Lung (tissue), 12 donors: Measurements from ENCODE around the gene SLC44A1. TPM values are rescaled to one million over a fixed set of nuclear protein-coding genes. Genes with fewer than 3 reads are reported as not detected.
A peak's percentile ranks its signal among the peaks of the same experiment; 100 is the strongest.

Experiments used
- ATAC-seq: fragments of 200-7000 bp; cut with Tn5 transposase; one replicate; pipeline ENCODE4 v1.9.1; 2020; ENCODE audit warnings: moderate number of reproducible peaks; ENCODE audit not compliant: insufficient read depth, low FRiP score
- DNase-seq, 3 donors: peaks; one replicate each; pipeline ENCODE4 v3.0.0-alpha.2; 2013 to 2017
- H3K27ac ChIP-seq, 2 donors: one replicate each; pipeline ENCODE4 v1.5.1; 2013; ENCODE audit warnings: mild to moderate bottlenecking in 2 of 2, moderate library complexity in 2 of 2, control low read depth in 1 of 2, inconsistent platforms in 1 of 2, low read depth in 1 of 2, low read length in 1 of 2
- H3K27me3 ChIP-seq, 3 donors: one replicate each; pipeline ENCODE4 v1.5.1; 2013; ENCODE audit warnings: low read length in 2 of 3; ENCODE audit not compliant: control insufficient read depth in 3 of 3, insufficient read depth in 3 of 3
- H3K36me3 ChIP-seq, 4 donors: one replicate each; pipeline ENCODE4 v1.5.1; 2013; ENCODE audit warnings: low read length in 4 of 4, mild to moderate bottlenecking in 1 of 4, moderate library complexity in 1 of 4; ENCODE audit not compliant: control insufficient read depth in 4 of 4, insufficient read depth in 4 of 4
- H3K4me1 ChIP-seq, 5 donors: one replicate each; pipeline ENCODE4 v1.5.1; 2013; ENCODE audit warnings: low read length in 5 of 5, mild to moderate bottlenecking in 2 of 5, moderate library complexity in 1 of 5; ENCODE audit not compliant: control insufficient read depth in 5 of 5, insufficient read depth in 5 of 5
- H3K4me3 ChIP-seq: one replicate; pipeline ENCODE4 v1.5.1; 2013; ENCODE audit warnings: mild to moderate bottlenecking, control low read depth, moderate library complexity
- H3K9ac ChIP-seq, 2 donors: one replicate each; pipeline ENCODE4 v1.5.1; 2013; ENCODE audit warnings: low read length in 2 of 2, control low read depth in 1 of 2; ENCODE audit not compliant: insufficient read depth in 1 of 2
- H3K9me3 ChIP-seq, 4 donors: one replicate each; pipeline ENCODE4 v1.5.1; 2013; ENCODE audit warnings: low read length in 3 of 4, mild to moderate bottlenecking in 1 of 4, moderate library complexity in 1 of 4; ENCODE audit not compliant: control insufficient read depth in 4 of 4, insufficient read depth in 3 of 4
- WGBS, 2 donors: extraction: QIAGEN DNeasy Blood & Tissue Kit; methylation state at CpG; one replicate each; pipeline ENCODE4 v1.1.7; 2013; 5-methylcytosine and 5-hydroxymethylcytosine counted together
- polyA plus RNA-seq, 2 donors: library from polyadenylated mRNA; stranded (reverse); fragments of 200-250 nt; gene quantifications; one replicate each; pipeline ENCODE4 v1.2.1, GENCODE V29; 2013
- total RNA-seq, 2 donors: library from RNA; depleted of rRNA in 1 of 2; stranded (reverse); fragments of >200 nt in 1 of 2; gene quantifications; one replicate each; pipeline ENCODE4 v1.2.1, GENCODE V29; 2014 to 2021
- TF ChIP-seq, protein P1 (sequence below): IDR thresholded peaks from 2 replicates; pipeline ENCODE4 v1.5.1; 2012; ENCODE audit warnings: mild to moderate bottlenecking; ENCODE audit errors: control extremely low read depth, extremely low read depth
- donor health status: control.
- donor health status: control.
- donor health status: Bipolar disorder and iron deficiency.
- donor health status: healthy.
- donor health status: DM: yes; HTN: yes; CAD: no.

SLC44A1 gene
- total and polyA plus RNA-seq, 4 donors = 13.0 to 61.7 (median 33.8) TPM

DNA sequence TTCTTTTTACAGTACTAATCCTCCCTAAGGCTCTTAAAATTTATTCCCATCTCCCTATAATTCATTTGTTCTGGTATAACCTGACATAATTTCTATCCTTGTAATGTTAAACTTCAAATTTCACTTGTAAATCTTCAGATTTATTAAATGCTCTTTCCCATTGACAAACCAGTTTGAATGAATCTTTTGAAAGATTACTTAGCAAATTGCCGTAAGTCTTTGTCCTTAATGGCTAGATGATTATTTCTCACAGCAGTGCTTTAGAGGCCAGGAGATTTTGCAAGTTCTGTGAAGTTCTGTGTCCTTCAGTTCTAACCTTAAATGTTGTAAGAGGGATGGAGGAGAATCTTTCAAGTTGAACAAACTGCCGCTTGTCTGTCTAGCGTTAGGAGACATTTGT lies 4.2 kb downstream of the SLC44A1 start:
- no peak overlapping the region for H3K27ac ChIP-seq
- TF ChIP-seq, protein P1, sequence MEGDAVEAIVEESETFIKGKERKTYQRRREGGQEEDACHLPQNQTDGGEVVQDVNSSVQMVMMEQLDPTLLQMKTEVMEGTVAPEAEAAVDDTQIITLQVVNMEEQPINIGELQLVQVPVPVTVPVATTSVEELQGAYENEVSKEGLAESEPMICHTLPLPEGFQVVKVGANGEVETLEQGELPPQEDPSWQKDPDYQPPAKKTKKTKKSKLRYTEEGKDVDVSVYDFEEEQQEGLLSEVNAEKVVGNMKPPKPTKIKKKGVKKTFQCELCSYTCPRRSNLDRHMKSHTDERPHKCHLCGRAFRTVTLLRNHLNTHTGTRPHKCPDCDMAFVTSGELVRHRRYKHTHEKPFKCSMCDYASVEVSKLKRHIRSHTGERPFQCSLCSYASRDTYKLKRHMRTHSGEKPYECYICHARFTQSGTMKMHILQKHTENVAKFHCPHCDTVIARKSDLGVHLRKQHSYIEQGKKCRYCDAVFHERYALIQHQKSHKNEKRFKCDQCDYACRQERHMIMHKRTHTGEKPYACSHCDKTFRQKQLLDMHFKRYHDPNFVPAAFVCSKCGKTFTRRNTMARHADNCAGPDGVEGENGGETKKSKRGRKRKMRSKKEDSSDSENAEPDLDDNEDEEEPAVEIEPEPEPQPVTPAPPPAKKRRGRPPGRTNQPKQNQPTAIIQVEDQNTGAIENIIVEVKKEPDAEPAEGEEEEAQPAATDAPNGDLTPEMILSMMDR = no peak
- 47 to 77% methylated on average over 3 of the region's 3 CpGs for WGBS, 2 donors
- DNase-seq (peak in 1 of 3 donors; percentile 29), ATAC-seq (no peak)
- H3K4me3 ChIP-seq = no peak overlapping the region
- no peaks in the 10 kb centered on the region for H3K36me3 ChIP-seq
- no peaks in the 10 kb centered on the region for H3K9me3 ChIP-seq
- H3K4me1 ChIP-seq = peaks cover 0 to 38% (median 5%) of the 10 kb centered on the region in 5 donors
- H3K27me3 ChIP-seq = no peaks in the 10 kb centered on the region
- no peak overlapping the region for H3K9ac ChIP-seq

DNA sequence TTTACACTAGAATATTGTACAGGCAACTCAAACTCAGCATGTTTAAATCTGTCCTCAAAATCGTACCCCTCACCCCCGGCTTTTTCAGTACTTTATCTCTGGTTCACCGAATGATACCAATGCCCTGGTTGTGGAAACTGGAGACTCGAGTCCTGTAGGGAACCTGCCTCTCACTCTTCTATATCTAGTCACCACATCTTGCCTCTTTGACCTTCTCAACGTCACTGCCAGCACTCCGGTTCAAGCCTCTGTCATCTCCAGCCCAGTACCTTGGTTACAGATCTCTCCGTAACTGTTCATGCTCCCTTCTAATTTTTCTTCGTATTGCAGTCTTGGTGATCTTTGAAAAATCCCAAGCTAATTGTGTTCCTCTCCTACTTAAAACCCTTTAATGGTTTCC lies 6.7 kb downstream of the SLC44A1 start:
- no peaks in the 10 kb centered on the region for H3K9me3 ChIP-seq
- DNase-seq = no peak
- WGBS, 2 donors = 94 to 96% methylated on average over 8 of the region's 8 CpGs
- no peak overlapping the region for H3K27ac ChIP-seq
- H3K4me1 ChIP-seq = peaks cover 0 to 37% (median 5%) of the 10 kb centered on the region in 5 donors
- peaks cover 0 to 2% (median 0%) of the 10 kb centered on the region in 4 donors for H3K36me3 ChIP-seq
- no peaks in the 10 kb centered on the region for H3K27me3 ChIP-seq
- no peak for ATAC-seq
- TF ChIP-seq, protein P1 = no peak
- H3K4me3 ChIP-seq = no peak overlapping the region
- H3K9ac ChIP-seq = no peak overlapping the region

DNA sequence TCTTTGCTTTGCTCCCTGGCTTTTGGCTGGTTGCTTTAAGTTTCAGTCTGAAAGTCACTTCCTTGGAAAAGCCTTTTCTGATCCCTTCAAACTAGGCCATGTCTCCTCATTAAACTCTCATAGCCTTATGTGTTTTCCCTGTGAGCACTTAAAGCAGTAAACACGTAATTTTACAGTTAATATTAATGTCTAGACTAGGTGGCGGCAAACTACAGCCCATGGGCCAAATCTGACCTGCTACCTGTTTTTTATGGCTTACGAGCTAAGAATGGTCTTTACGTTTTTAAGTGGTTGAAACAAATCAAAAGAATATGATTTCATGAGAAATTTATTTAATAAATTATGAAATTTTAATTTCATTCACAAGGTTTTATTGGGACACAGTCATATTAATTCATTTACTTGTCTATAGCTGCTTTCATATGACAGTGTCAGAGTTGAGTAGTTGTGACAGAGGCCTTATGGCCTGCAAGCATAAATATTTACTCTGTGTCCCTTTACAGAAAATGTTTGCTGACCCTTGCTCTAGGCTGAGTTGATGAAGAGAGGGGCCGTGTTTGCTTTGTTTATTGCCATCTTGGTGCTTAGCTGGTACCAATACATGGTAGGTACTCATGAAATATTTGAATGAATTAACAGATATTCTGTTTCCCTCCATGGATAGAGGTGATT lies 7.4 kb downstream of the SLC44A1 start:
- DNase-seq (peak in 2 of 3 donors; percentile 45 to 58), ATAC-seq (no peak)
- H3K4me3 ChIP-seq = no peak overlapping the region
- no peak overlapping the region for H3K9ac ChIP-seq
- H3K27me3 ChIP-seq = no peaks in the 10 kb centered on the region
- peaks cover 0 to 29% (median 1%) of the 10 kb centered on the region in 5 donors for H3K4me1 ChIP-seq
- peaks cover 0 to 2% (median 0%) of the 10 kb centered on the region in 4 donors for H3K36me3 ChIP-seq
- TF ChIP-seq, protein P1 = no peak
- 85 to 92% methylated on average over 5 of the region's 5 CpGs for WGBS, 2 donors
- H3K27ac ChIP-seq = peak overlapping the region in 1 of 2 donors; percentile 23
- H3K9me3 ChIP-seq = no peaks in the 10 kb centered on the region
